Measurements from ENCODE around the gene MPC1.
"Not testable (repeated sequence)": the region's sequence is repeated elsewhere in the genome, so short reads cannot be mapped to it uniquely, and the experiment has no call there.

The MPC1 gene

DNA sequence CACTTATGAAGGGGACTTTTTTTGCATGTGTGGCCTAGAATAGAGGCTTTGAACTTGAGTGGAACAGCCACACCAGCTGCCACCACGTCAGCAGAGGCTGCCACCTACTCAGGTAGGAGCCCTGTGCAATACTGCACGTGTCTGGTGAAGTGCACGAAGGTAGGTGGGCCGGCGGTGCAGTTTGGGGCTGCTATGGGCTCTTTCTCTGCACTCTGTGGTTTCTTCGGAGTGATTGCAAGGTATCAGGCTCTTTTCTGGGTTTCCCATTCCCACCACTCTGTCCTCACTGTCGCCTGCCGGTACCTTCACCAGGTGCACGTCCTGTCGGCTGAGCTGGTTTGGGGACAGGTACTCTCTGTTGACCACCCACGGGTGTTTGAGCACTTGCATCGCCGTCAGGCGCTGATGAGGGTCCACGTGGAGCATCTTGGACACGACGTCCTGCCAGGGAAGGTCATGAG is 30.8 kb upstream of the MPC1 start:
- Mint-ChIP-seq H3K4me1 (ENCODE audit: low read depth) (peaks cover 51% of the 10 kb centered on the region), H3K9me3 (peaks cover 19% of the 10 kb centered on the region), H3K4me3 (no peak overlapping the region), H3K36me3 (ENCODE audit: low read depth) (peaks cover 21% of the 10 kb centered on the region), H3K27ac (no peak overlapping the region), H3K27me3 (ENCODE audit: low read depth) (no peaks in the 10 kb centered on the region)
- no peak for DNase-seq (ENCODE audit: low spot score)

DNA sequence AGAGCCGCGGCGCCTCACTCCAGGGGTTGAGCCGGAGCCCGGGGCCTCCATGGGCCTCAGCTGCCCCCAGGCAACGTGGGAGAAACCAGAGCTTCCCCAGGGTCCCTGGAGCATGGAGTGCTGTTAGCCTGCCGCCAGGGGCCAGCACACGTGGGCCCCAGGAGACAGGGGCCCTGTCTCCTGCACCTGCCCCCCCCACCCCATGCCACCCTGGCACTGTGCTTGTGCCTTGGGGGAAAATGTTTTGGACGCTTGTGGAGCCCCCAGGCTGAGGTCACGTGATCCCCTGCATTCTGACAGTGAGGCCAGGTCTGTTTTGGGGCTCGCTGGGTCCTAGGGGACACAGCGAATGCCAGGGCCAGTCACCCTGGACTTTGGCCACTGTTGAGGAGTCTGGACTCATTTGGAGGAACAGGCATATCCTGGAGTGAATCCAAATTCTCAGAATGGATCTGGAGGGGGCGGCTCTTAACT is 30.2 kb upstream of the MPC1 start:
- H3K27ac Mint-ChIP-seq, result no peak overlapping the region
- H3K4me3 Mint-ChIP-seq, result no peak overlapping the region
- peaks cover 19% of the 10 kb centered on the region for H3K9me3 Mint-ChIP-seq
- H3K36me3 Mint-ChIP-seq (ENCODE audit: low read depth), result peaks cover 19% of the 10 kb centered on the region
- peaks cover 46% of the 10 kb centered on the region for H3K4me1 Mint-ChIP-seq (ENCODE audit: low read depth)
- no peaks in the 10 kb centered on the region for H3K27me3 Mint-ChIP-seq (ENCODE audit: low read depth)
- no peak for DNase-seq (ENCODE audit: low spot score)

DNA sequence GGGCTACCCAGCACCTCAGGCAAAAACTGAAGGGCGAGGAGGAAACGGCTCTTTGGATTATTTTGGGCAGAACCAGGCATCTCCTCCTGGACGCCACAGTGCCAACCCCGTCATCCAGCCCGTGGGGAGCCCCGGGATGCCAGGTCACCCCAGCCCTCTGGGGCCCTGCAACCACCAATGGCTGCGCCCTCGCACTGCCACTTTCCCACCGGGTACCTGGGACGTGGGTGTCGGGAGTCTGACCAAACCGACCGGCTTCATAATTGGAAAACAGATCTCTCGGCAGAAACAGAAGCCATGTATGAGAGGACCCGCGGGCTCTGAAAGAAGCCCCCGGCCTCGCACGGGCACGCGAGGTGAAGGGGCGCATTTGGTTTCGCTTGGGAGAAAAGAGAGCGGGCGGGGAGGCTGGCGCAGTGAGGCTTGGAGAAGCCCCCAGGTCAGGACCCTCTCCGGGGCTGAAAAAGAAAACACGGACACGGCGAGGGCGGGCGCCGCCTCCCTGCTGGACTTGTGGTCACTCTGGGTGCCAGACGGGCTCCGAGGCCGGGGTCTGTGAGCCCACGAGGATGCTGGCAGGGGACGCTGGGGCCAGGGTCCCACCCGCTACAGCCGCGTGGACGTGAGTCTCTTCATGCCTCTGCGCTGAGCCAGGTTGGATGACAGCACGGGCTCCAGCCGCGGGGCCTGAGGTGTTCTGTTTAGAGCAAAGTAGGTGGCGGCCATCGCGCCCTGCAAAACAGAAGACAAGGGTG is 29.6 kb upstream of the MPC1 start:
- H3K36me3 Mint-ChIP-seq (ENCODE audit: low read depth), result peaks cover 19% of the 10 kb centered on the region
- peaks cover 19% of the 10 kb centered on the region for H3K9me3 Mint-ChIP-seq
- H3K27ac Mint-ChIP-seq, result no peak overlapping the region
- H3K27me3 Mint-ChIP-seq (ENCODE audit: low read depth), result no peaks in the 10 kb centered on the region
- DNase-seq (ENCODE audit: low spot score), result no peak
- H3K4me3 Mint-ChIP-seq, result peak overlapping the region; percentile 37
- H3K4me1 Mint-ChIP-seq (ENCODE audit: low read depth), result peaks cover 41% of the 10 kb centered on the region

DNA sequence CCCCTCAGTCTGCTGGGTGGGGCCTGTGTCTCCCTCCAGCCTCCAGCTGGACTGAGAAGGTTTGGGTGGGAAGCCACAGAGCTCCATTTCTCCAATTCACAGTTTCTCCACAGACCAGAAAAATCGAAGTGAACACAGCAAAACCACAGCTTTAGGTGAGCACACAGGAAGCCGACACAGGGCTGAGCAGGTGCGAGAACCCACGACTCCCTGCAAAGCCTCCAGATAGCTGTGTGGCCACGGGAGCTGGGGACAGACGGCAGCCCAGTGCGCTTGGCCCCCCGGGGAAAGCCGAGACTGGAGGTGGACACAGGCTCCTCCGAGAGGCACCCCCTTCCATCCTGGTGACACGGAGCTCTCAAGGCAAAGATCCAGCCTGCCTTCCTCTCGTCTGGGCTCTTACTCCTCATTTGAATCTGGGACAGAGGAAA is 29.0 kb upstream of the MPC1 start:
- H3K4me1 Mint-ChIP-seq (ENCODE audit: low read depth), result peaks cover 35% of the 10 kb centered on the region
- H3K27ac Mint-ChIP-seq, result no peak overlapping the region

DNA sequence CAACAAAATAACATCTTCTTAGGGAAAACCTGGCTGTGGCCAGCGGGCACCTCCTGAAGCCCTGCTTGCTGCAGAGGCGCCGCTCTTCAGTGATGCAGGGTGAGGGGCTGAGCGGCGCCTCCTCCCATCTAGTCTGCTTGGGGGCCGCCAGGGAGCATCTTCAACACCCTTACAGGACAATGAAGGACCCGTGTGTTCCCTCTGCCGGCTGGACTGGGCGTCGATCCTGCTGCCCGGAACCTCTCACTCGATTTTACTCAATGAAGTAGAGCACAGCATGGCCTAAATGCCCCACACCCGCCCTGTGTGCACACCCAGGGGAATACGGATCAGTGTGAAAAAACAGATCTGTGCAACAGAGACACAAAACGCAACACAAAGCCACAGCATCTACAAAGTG is 28.5 kb upstream of the MPC1 start:
- peak overlapping the region; percentile 37 for H3K4me3 Mint-ChIP-seq
- H3K4me1 Mint-ChIP-seq (ENCODE audit: low read depth), result peaks cover 30% of the 10 kb centered on the region
- H3K27me3 Mint-ChIP-seq (ENCODE audit: low read depth), result no peaks in the 10 kb centered on the region
- DNase-seq (ENCODE audit: low spot score), result no peak
- peaks cover 12% of the 10 kb centered on the region for H3K9me3 Mint-ChIP-seq
- peaks cover 11% of the 10 kb centered on the region for H3K36me3 Mint-ChIP-seq (ENCODE audit: low read depth)
- no peak overlapping the region for H3K27ac Mint-ChIP-seq

More for the DNA sequence above, 29.0 kb upstream of the MPC1 start:
- Mint-ChIP-seq H3K9me3 (peaks cover 17% of the 10 kb centered on the region), H3K27me3 (ENCODE audit: low read depth) (no peaks in the 10 kb centered on the region), H3K4me3 (peak overlapping the region; percentile 37), H3K36me3 (ENCODE audit: low read depth) (peaks cover 15% of the 10 kb centered on the region)
- DNase-seq (ENCODE audit: low spot score), result no peak

DNA sequence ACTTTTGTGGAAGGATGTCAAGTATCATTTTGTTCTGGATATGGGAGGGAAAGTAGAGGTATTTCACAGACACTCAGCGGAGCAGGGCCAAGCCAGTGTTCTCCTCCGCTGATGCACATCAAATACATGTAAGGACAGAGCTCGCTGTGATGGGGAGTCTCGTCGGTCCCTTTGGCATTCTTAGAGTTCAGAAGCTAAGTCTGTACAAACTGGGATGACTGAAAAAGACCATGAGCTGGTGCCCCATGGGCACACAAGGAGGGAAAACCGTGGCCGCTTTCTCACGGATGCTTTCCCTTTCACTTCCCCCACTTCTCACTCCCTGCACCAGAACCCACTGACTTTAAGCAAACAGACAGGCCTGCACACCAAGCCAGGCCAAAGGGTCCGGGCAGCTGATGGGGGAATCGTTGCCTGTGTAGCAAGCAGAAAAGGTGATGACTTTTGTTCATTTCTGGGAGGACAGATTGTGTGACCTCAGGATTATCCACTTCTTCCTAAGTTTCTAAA is 27.7 kb upstream of the MPC1 start:
- no peak overlapping the region for H3K4me3 Mint-ChIP-seq
- no peak for DNase-seq (ENCODE audit: low spot score)
- peaks cover 3% of the 10 kb centered on the region for H3K36me3 Mint-ChIP-seq (ENCODE audit: low read depth)
- peaks cover 22% of the 10 kb centered on the region for H3K4me1 Mint-ChIP-seq (ENCODE audit: low read depth)
- no peaks in the 10 kb centered on the region for H3K27me3 Mint-ChIP-seq (ENCODE audit: low read depth)
- H3K9me3 Mint-ChIP-seq, result peaks cover 5% of the 10 kb centered on the region
- no peak overlapping the region for H3K27ac Mint-ChIP-seq

DNA sequence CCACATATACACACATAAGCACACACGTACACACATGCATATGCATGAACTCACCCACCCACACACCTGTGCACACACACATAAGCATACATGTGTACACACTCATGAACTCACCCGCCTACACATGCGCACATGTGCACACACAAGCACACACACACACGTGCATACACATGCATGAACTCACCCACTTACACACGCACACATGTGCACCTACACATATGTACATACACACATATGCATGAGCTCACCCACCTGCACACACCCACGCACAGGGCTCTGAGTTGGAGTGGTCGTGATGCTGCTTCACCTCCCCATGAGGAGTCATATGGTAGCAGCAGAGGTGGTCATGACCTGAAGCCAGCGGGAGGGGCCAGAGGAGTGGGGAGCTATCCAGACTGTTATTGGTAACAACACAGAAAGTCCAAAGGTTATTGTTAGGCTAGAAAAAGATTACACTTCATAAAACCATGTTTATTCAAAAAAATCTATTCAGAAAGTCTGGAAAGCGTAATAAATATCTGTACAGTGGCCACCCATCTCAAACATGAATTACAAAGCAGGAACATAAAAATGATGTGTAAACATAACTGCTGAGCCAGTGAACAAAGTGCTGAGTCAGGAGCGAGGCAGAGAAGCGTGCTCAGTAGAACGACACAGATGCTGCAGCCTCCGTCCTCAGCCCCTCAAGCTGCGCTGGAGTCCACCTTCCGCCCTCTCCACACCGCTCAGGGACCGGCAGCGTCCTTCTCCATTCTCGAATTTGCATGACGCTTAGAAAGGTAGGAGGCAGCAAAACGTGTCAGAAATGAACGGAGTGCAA is 26.4 kb upstream of the MPC1 start:
- no peak for DNase-seq (ENCODE audit: low spot score)
- Mint-ChIP-seq H3K4me1 (ENCODE audit: low read depth) (peaks cover 14% of the 10 kb centered on the region), H3K27ac (no peak overlapping the region), H3K27me3 (ENCODE audit: low read depth) (no peaks in the 10 kb centered on the region), H3K9me3 (no peaks in the 10 kb centered on the region), H3K4me3 (no peak overlapping the region), H3K36me3 (ENCODE audit: low read depth) (no peaks in the 10 kb centered on the region)

DNA sequence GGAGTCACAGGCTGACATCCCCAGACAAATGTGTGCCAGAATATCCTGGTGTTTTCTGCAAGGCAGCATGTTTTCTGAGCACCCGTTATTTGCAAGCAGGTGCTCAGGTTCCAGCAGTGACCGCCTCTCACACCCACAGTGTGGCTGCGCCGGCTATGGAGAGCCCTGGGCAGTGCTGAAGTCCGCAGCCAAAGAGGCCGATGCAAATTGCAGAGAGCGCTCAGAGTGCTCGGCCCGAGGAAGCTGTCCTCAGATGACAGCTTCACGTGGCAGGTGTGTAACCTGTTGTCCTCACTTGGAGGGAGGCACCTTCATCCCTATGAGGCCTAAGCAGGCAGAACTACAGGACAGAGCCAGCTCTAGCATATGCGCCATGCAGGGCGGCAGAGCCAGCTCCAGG is 23.5 kb upstream of the MPC1 start:
- no peaks in the 10 kb centered on the region for H3K36me3 Mint-ChIP-seq (ENCODE audit: low read depth)
- DNase-seq (ENCODE audit: low spot score), result no peak
- no peaks in the 10 kb centered on the region for H3K27me3 Mint-ChIP-seq (ENCODE audit: low read depth)
- no peak overlapping the region for H3K4me3 Mint-ChIP-seq
- H3K27ac Mint-ChIP-seq, result no peak overlapping the region
- no peaks in the 10 kb centered on the region for H3K9me3 Mint-ChIP-seq
- peaks cover 6% of the 10 kb centered on the region for H3K4me1 Mint-ChIP-seq (ENCODE audit: low read depth)

DNA sequence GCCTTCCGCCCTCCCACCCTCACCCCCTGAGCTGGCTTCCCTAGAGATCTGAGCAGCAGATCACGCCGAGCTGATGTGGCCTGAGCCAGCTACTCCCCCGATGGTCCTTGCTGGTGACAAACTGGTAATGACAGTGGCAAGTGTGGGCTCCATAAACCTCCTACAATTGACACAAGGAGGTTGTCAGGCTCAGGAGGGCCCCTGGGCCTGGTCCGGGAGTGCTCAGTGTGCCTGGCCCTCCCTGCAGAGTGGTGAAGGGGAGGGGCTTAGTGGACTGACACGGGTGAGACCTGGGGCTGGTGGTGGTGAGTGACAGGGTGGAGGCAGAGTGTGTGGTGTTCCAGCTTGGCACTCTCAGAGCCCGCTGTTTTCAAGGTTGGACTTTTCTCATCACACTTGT is 22.6 kb upstream of the MPC1 start:
- Mint-ChIP-seq H3K27me3 (ENCODE audit: low read depth) (no peaks in the 10 kb centered on the region), H3K27ac (no peak overlapping the region), H3K9me3 (no peaks in the 10 kb centered on the region), H3K36me3 (ENCODE audit: low read depth) (no peaks in the 10 kb centered on the region), H3K4me1 (ENCODE audit: low read depth) (peaks cover 4% of the 10 kb centered on the region), H3K4me3 (no peak overlapping the region)
- no peak for DNase-seq (ENCODE audit: low spot score)

DNA sequence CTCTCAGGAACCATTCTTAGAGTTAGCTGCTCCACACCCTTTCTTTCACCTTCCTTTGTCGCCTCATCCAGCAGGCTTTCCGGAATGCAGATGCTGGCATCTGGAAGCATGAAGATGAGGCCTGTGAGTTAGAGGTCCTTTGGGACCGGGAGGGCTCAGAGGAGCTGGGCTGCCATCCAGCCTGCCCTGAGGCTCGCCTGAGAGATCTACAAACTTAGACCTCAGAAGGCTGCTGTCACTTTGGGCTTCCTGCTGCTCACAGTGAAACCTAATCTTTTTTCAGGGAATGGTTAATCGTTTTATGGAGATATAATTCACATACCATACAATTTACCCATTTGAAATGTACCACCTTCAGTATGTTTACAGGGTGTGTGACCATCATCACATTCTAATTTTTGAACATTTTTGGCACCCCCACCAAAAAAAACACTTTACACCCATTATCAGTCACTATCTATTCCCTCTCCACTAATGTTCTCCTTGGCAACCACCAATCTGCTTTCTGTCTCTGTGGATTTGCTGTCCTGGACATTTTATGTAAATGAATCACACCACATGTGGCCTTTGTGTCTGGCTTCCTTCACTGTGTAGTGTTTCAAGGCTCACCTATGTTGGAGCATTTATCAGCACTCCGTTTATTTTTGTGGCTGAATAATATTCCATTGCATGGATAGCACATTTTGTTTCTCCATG is 20.0 kb upstream of the MPC1 start:
- no peaks in the 10 kb centered on the region for H3K36me3 Mint-ChIP-seq (ENCODE audit: low read depth)
- peaks cover 4% of the 10 kb centered on the region for H3K4me1 Mint-ChIP-seq (ENCODE audit: low read depth)
- no peak overlapping the region for H3K4me3 Mint-ChIP-seq
- no peak for DNase-seq (ENCODE audit: low spot score)
- H3K27ac Mint-ChIP-seq, result no peak overlapping the region
- no peaks in the 10 kb centered on the region for H3K9me3 Mint-ChIP-seq
- peaks cover 6% of the 10 kb centered on the region for H3K27me3 Mint-ChIP-seq (ENCODE audit: low read depth)

DNA sequence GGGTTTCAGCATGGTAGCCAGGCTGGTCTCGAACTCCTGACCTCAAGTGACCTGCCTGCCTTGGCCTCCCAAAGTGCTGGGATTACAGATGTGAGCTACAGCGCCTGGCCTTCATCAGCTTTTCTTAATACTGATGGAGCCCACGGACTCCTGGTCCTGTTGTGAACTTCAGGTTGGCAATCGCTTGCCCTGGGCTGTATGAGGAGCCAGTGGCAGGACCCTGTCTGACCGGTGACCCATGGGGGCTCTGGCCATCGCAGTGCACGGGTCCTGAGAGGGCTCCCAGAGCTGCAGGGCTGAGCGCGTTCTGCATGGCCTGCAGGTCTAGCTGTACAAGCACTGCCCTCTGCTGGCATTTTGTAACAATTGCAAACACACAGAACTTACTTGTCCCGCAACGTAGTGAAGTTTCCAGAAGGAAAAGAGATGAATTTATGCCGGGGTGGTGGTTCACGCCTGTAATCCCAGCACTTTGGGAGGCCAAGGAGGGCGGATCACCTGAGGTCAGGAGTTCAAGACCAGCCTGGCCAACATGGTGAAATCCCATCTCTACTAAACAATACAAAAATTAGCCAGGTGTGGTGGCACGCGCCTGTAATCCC is 18.0 kb upstream of the MPC1 start:
- not testable (repeated sequence) for H3K27me3 Mint-ChIP-seq (ENCODE audit: low read depth); H3K36me3 Mint-ChIP-seq (ENCODE audit: low read depth); H3K27ac Mint-ChIP-seq; H3K4me3 Mint-ChIP-seq; H3K4me1 Mint-ChIP-seq (ENCODE audit: low read depth); H3K9me3 Mint-ChIP-seq
- peak; percentile 42 for DNase-seq (ENCODE audit: low spot score)

DNA sequence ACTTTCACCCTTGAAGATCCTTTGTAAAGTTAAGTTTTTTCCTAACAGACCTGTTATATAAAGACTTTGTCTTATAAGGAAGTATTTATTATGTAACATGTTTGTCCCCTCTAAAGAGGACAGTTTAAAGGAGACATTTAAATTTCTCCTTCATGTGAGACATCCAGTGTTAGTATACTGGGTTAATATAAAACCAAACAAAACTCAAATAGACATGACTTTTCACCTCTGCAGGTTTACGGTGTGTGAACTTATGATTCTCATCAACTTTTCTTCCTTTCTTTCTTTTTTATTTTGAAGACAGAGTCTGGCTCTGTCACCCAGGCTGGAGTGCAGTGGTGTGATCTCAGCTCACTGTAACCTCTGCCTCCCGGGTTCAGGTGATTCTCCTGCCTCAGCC is 17.4 kb upstream of the MPC1 start:
- no peak for DNase-seq (ENCODE audit: low spot score)
- H3K4me3 Mint-ChIP-seq, result no peak overlapping the region
- H3K9me3 Mint-ChIP-seq, result no peaks in the 10 kb centered on the region
- H3K27me3 Mint-ChIP-seq (ENCODE audit: low read depth), result peaks cover 9% of the 10 kb centered on the region
- no peak overlapping the region for H3K27ac Mint-ChIP-seq
- no peaks in the 10 kb centered on the region for H3K36me3 Mint-ChIP-seq (ENCODE audit: low read depth)
- H3K4me1 Mint-ChIP-seq (ENCODE audit: low read depth), result peaks cover 4% of the 10 kb centered on the region

DNA sequence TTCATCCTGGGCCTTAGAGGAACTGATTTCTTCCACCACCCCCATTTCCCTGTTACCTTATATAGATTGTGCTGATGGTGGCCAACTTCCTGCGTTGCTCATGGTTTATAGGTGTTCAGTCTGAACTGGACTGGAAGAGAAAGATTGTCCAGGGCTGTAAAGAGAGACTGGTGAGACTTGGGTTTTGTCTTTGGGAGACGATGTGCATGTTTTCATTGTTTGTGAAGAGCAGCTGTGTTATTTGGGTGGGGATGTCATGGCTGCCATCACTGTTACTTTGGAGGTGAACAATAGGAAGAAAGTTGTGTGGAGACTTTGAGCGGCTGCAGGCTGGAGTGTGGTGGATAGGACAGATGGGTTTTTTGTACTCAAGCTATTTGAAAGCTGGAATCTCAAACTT is 15.6 kb upstream of the MPC1 start:
- Mint-ChIP-seq H3K36me3 (ENCODE audit: low read depth) (no peaks in the 10 kb centered on the region), H3K4me3 (no peak overlapping the region), H3K27ac (no peak overlapping the region), H3K9me3 (no peaks in the 10 kb centered on the region), H3K4me1 (ENCODE audit: low read depth) (peaks cover 4% of the 10 kb centered on the region), H3K27me3 (ENCODE audit: low read depth) (peaks cover 17% of the 10 kb centered on the region)
- no peak for DNase-seq (ENCODE audit: low spot score)
